Smooth muscle cell (in vitro differentiated cells): ENCODE data around the gene CSTA. TPM values are rescaled to one million over a fixed set of nuclear protein-coding genes. Genes with fewer than 3 reads are reported as not detected.
"Not testable (repeated sequence)": the region's sequence is repeated elsewhere in the genome, so short reads cannot be mapped to it uniquely, and the experiment has no call there.

Experiments
- DNase-seq: peaks from one replicate; lab custom pipeline; 2025; ENCODE audit not compliant: unreplicated experiment; lab: John Stamatoyannopoulos, UW
- H2AFZ ChIP-seq: fragments of 200-600 bp; sonication (generic); 2 replicates; pipeline ENCODE4 v1.6.0; 2016; ENCODE audit warnings: antibody characterized with exemption, low read depth, mild to moderate bottlenecking
- H3F3A ChIP-seq: fragments of 200-600 bp; sonication (generic); 2 replicates; pipeline ENCODE4 v1.6.0; 2017; ENCODE audit warnings: antibody characterized with exemption, low read depth
- H3K27ac ChIP-seq: fragments of 200-600 bp; sonication (generic); 2 replicates; pipeline ENCODE4 v1.5.1; 2016; ENCODE audit warnings: low read depth, mild to moderate bottlenecking
- H3K27me3 ChIP-seq: fragments of 200-600 bp; sonication (generic); 2 replicates; pipeline ENCODE4 v1.6.1; 2016; ENCODE audit warnings: low read depth, mild to moderate bottlenecking
- H3K36me3 ChIP-seq: fragments of 200-600 bp; sonication (generic); 2 replicates; pipeline ENCODE4 v1.5.1; 2016; ENCODE audit warnings: low read depth
- H3K4me1 ChIP-seq: fragments of 200-600 bp; sonication (generic); 2 replicates; pipeline ENCODE4 v1.5.1; 2016; ENCODE audit warnings: low read depth
- H3K4me2 ChIP-seq: fragments of 200-600 bp; sonication (generic); 2 replicates; pipeline ENCODE4 v1.6.0; 2016; ENCODE audit warnings: mild to moderate bottlenecking
- H3K4me3 ChIP-seq: fragments of 200-600 bp; sonication (generic); 2 replicates; pipeline ENCODE4 v1.5.1; 2016; ENCODE audit warnings: mild to moderate bottlenecking
- H3K79me2 ChIP-seq: fragments of 200-600 bp; sonication (generic); 2 replicates; pipeline ENCODE4 v1.6.0; 2016; ENCODE audit warnings: low read depth, mild to moderate bottlenecking
- H3K9ac ChIP-seq: fragments of 200-600 bp; sonication (generic); 2 replicates; pipeline ENCODE4 v1.6.0; 2016; ENCODE audit warnings: low read depth
- H3K9me3 ChIP-seq: fragments of 200-600 bp; sonication (generic); replicated peaks from 2 replicates; pipeline ENCODE4 v1.5.1; 2016; ENCODE audit warnings: low read depth
- H4K20me1 ChIP-seq: fragments of 200-600 bp; sonication (generic); 2 replicates; pipeline ENCODE4 v1.6.0; 2016; ENCODE audit warnings: low read depth
- WGBS: methylation state at CpG from one replicate; pipeline ENCODE4 v1.1.7; 2016; ENCODE audit warnings: low lambda C conversion rate; 5-methylcytosine and 5-hydroxymethylcytosine counted together
- polyA plus RNA-seq: library from polyadenylated mRNA; unstranded; fragments of >200 nt; fragmentation: Nextera tagmentation; extraction: Ambion mirVana; gene quantifications from 2 replicates; pipeline ENCODE4 v1.2.1, GENCODE V29; 2016
- total RNA-seq: library from RNA; depleted of rRNA; stranded (reverse); fragments of >200 nt; gene quantifications from 2 replicates; pipeline ENCODE4 v1.2.3, GENCODE V29; 2014
- TF ChIP-seq, protein P1 (sequence below): fragments of 200-600 bp; sonication (generic); IDR thresholded peaks from 2 replicates; pipeline ENCODE4 v1.5.1; 2017; ENCODE audit warnings: borderline replicate concordance, mild to moderate bottlenecking, antibody characterized with exemption; ENCODE audit not compliant: insufficient read depth, poor library complexity, severe bottlenecking

The CSTA gene
- total and polyA plus RNA-seq, 2 experiments from 2014 or later, result 19.7 to 51.7 TPM

DNA sequence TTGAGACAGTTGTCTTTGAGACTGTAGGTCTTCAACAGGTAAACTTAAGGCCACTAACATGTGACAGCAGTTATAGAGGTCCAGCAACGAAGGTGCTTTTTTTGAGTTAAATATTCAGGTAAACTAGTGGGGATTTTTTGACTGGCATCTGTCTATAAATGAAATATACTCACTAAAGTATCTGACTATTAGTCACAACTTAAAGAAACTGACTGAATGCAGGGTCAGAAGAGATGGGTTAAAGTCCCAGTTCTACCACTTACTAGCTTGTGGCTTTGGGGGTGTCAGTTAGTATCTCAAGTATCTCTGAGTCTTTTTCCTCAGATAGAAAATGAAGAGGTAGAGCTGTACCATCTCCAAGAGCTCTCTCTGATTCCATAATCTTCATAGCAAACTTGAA is 40.0 kb downstream of the CSTA start:
- H3K4me3 ChIP-seq, result no peak overlapping the region
- no peaks in the 10 kb centered on the region for H4K20me1 ChIP-seq
- H3K27me3 ChIP-seq, result no peaks in the 10 kb centered on the region
- H3K36me3 ChIP-seq, result peaks cover 12% of the 10 kb centered on the region
- no peak overlapping the region for H2AFZ ChIP-seq
- H3K4me1 ChIP-seq, result no peaks in the 10 kb centered on the region
- 93% methylated on average over 1 of the region's 1 CpG for WGBS
- TF ChIP-seq, protein P1, sequence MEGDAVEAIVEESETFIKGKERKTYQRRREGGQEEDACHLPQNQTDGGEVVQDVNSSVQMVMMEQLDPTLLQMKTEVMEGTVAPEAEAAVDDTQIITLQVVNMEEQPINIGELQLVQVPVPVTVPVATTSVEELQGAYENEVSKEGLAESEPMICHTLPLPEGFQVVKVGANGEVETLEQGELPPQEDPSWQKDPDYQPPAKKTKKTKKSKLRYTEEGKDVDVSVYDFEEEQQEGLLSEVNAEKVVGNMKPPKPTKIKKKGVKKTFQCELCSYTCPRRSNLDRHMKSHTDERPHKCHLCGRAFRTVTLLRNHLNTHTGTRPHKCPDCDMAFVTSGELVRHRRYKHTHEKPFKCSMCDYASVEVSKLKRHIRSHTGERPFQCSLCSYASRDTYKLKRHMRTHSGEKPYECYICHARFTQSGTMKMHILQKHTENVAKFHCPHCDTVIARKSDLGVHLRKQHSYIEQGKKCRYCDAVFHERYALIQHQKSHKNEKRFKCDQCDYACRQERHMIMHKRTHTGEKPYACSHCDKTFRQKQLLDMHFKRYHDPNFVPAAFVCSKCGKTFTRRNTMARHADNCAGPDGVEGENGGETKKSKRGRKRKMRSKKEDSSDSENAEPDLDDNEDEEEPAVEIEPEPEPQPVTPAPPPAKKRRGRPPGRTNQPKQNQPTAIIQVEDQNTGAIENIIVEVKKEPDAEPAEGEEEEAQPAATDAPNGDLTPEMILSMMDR, result no peak
- H3F3A ChIP-seq, result no peaks in the 10 kb centered on the region
- no peaks in the 10 kb centered on the region for H3K79me2 ChIP-seq
- no peak overlapping the region for H3K27ac ChIP-seq
- H3K4me2 ChIP-seq, result no peak overlapping the region
- no peak for DNase-seq
- no peaks in the 10 kb centered on the region for H3K9me3 ChIP-seq
- H3K9ac ChIP-seq, result no peak overlapping the region

DNA sequence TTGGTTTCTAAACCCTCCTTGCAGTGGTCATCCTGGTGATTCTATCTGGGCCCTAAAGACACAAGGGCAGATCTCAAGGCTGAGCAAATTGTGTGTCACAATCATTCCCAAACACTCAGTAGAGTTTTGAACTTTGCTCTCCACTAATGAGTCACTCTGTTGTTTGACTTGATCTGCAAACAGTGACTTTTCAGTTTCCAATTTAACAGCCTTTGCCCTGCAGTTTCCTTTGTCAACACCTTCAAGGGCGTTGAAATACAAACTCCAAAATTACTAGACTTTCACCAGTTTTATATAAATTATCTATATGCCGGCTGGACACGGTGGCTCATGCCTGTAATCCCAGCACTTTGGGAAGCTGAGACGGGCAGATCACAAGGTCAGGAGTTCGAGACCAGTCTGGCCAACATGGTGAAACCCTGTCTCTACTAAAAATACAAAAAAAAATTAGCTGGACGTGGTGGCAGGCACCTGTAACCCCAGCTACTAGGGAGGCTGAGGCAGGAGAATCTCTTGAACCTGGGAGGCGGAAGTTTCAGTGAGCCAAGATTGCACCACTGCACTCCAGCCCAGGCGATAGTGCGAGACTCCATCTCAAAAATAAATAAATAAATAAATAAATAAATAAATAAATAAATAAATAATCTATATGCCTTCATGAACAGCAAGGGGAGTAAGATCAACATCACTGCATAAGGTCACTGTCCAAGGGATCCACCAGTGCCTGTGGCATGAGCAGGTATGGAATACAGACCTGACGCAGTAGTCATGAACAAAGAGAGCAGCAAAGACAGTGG is 40.7 kb downstream of the CSTA start:
- not testable (repeated sequence) for H3K4me3 ChIP-seq, H3K9me3 ChIP-seq, H3F3A ChIP-seq, H3K4me1 ChIP-seq, DNase-seq, H3K4me2 ChIP-seq, H3K79me2 ChIP-seq, H3K27ac ChIP-seq, H2AFZ ChIP-seq, H3K9ac ChIP-seq, H4K20me1 ChIP-seq, H3K27me3 ChIP-seq
- 95% methylated on average over 10 of the region's 10 CpGs for WGBS
- peaks cover 15% of the 10 kb centered on the region for H3K36me3 ChIP-seq

DNA sequence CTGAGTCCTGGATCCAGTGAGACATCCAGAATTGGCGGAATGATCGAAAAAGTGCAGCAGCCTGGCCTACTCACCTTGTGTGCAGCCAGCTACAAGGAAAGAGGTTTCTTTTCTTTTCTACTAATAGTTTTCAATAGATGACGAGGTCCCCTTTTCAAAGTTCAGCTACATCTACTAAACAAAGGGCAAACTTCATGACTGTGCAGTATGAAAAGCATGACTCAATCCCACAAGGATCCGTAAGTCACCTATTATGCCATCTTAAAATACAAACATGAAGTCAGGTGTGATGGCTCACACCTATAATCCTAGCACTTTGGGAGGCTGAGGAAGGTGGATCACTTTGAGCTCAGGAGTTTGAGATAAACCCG is 41.3 kb downstream of the CSTA start:
- Histone ChIP-seq H3K27me3 (no peaks in the 10 kb centered on the region), H3K4me1 (no peaks in the 10 kb centered on the region), H3K9me3 (no peaks in the 10 kb centered on the region), H3K79me2 (no peaks in the 10 kb centered on the region), H2AFZ (no peak overlapping the region), H3F3A (no peaks in the 10 kb centered on the region), H3K4me2 (no peak overlapping the region), H3K4me3 (no peak overlapping the region), H3K27ac (no peak overlapping the region), H3K36me3 (peaks cover 16% of the 10 kb centered on the region), H4K20me1 (no peaks in the 10 kb centered on the region), H3K9ac (no peak overlapping the region)
- TF ChIP-seq, protein P1, result no peak
- WGBS, result 94% methylated on average over 5 of the region's 5 CpGs
- DNase-seq, result no peak

DNA sequence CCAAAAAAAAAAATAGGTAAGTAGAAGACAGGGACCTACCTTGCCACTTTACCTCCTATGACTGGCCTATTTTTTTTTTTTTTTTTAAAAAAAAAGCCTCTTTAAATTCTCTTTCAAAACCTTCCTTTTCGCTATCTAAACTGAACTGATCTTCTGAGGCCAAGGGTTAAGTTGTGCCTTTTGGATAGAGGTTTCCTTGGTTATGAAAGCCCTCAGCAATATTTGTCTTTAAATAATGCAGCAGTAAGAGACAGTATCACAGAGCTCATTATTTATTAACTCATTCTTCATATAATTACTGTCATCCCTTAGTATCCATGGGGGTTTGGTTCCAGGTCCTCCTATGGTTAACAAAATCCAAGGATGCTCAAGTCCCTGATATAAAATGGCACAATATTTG is 49.0 kb downstream of the CSTA start:
- H4K20me1 ChIP-seq, result peaks cover 9% of the 10 kb centered on the region
- H3K36me3 ChIP-seq, result peaks cover 7% of the 10 kb centered on the region
- H3K27me3 ChIP-seq, result no peaks in the 10 kb centered on the region
- no peaks in the 10 kb centered on the region for H3F3A ChIP-seq
- H3K9me3 ChIP-seq, result no peaks in the 10 kb centered on the region
- DNase-seq, result no peak
- peaks cover 13% of the 10 kb centered on the region for H3K79me2 ChIP-seq
- TF ChIP-seq, protein P1, result no peak
- no peak overlapping the region for H3K9ac ChIP-seq
- no peak overlapping the region for H2AFZ ChIP-seq
- no peak overlapping the region for H3K27ac ChIP-seq
- H3K4me2 ChIP-seq, result no peak overlapping the region
- 100% methylated on average over 1 of the region's 1 CpG for WGBS
- H3K4me1 ChIP-seq, result no peaks in the 10 kb centered on the region
- H3K4me3 ChIP-seq, result no peak overlapping the region
